ENCODE results near the gene ZNF138. TPM values are rescaled to one million over a fixed set of nuclear protein-coding genes. Genes with fewer than 3 reads are reported as not detected.
"Not testable (repeated sequence)": the region's sequence is repeated elsewhere in the genome, so short reads cannot be mapped to it uniquely, and the experiment has no call there.

The ZNF138 gene
- total and polyA plus RNA-seq, 8 donors, result 3.0 to 4.5 (median 3.6) TPM

DNA sequence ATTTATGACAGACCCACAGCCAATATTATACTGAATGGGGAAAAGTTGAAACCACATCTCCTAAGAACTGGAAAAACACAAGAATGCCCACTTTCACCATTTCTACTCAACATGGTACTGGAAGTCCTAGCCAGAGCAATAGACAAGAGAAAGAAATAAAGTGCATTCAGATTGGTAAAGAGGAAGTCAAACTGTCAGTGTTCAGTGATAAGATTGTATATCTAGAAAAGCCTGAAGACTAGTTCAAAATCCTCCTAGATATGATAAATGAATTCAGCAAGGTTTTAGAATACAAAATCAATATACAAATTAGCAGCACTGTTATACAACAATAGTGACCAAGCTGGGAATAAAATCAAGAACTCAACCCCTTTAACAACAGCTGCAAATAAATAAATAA is 6.9 kb upstream of the ZNF138 start:
- Histone ChIP-seq H3K27me3 (no peaks in the 10 kb centered on the region), H3K4me1 (no peaks in the 10 kb centered on the region), H3K27ac (no peak overlapping the region), H3K36me3 (no peaks in the 10 kb centered on the region), H3K4me3 (no peak overlapping the region), H3K9me3 (no peaks in the 10 kb centered on the region)
- FAIRE-seq (no peak), ATAC-seq (no peak), DNase-seq (no peak)
- no peak for TF ChIP-seq CTCF (IDR thresholded peaks at IDR 0.05)
- intact Hi-C loops (cut with DNase I), result no loop called here

- H3K36me3 ChIP-seq; ATAC-seq; H3K9me3 ChIP-seq; H3K27me3 ChIP-seq; DNase-seq; H3K27ac ChIP-seq; H3K4me3 ChIP-seq; FAIRE-seq; H3K4me1 ChIP-seq; intact Hi-C loops (cut with DNase I): not testable (repeated sequence)
- WGBS, 2 donors, result 45 to 46% methylated on average over 11 of the region's 11 CpGs
Observed at GRCh38 chr7:64789241-64789640, 5.0 kb upstream of the ZNF138 start.

GRCh38 chr7:64793106-64793755 is 997 bp upstream of the ZNF138 start:
- Histone ChIP-seq H3K27ac (no peak overlapping the region), H3K36me3 (no peaks in the 10 kb centered on the region), H3K9me3 (no peaks in the 10 kb centered on the region), H3K27me3 (no peaks in the 10 kb centered on the region), H3K4me1 (peaks cover 8 to 11% (median 8%) of the 10 kb centered on the region in 3 donors), H3K4me3 (no peak overlapping the region)
- no peak for ATAC-seq
- 84 to 90% methylated on average over 4 of the region's 4 CpGs for WGBS, 2 donors
- no peak for DNase-seq
- TF ChIP-seq CTCF (IDR thresholded peaks at IDR 0.05), result no peak
- FAIRE-seq, result no peak
- intact Hi-C loops (cut with DNase I), result no loop called here

GRCh38 chr7:64795176-64795575 is 948 bp downstream of the ZNF138 start:
- WGBS, 2 donors, result 4 to 7% methylated on average over 1 of the region's 1 CpG
- DNase-seq (no peak), FAIRE-seq (no peak), ATAC-seq (no peak)
- TF ChIP-seq CTCF (IDR thresholded peaks at IDR 0.05), result no peak
- peaks cover 0 to 7% (median 0%) of the 10 kb centered on the region in 3 donors for H3K36me3 ChIP-seq
- peaks cover 8 to 11% (median 8%) of the 10 kb centered on the region in 3 donors for H3K4me1 ChIP-seq
- peak overlapping the region in 3 of 4 donors; percentile 71 to 88 (median 87) for H3K4me3 ChIP-seq
- H3K9me3 ChIP-seq, result no peaks in the 10 kb centered on the region
- peak overlapping the region in 1 of 4 donors; percentile 83 for H3K27ac ChIP-seq
- intact Hi-C loops (cut with DNase I), result no loop called here
- no peaks in the 10 kb centered on the region for H3K27me3 ChIP-seq

DNA sequence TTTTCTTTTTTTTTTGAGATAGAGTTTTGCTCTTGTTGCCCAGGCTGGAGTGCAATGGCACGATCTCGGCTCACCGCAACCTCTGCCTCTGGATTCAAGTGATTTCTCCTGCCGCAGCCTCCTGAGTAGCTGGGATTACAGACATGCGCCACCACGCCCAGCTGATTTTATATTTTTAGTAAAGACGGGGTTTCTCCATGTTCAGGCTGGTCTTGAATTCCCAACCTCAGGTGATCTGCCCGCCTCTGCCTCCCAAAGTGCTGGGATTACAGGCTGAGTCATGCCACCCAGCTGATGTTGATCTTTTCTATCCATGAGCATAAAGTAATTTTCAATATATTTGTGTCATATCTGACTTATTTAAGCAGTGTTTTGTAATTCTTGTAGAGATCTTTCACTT is 4.9 kb downstream of the ZNF138 start:
- FAIRE-seq; H3K9me3 ChIP-seq; H3K4me3 ChIP-seq; H3K27ac ChIP-seq; H3K27me3 ChIP-seq; DNase-seq; ATAC-seq; intact Hi-C loops (cut with DNase I); H3K36me3 ChIP-seq: not testable (repeated sequence)
- WGBS, 2 donors, result 97% methylated on average over 8 of the region's 8 CpGs
- peaks cover 8 to 11% (median 8%) of the 10 kb centered on the region in 3 donors for H3K4me1 ChIP-seq

DNA sequence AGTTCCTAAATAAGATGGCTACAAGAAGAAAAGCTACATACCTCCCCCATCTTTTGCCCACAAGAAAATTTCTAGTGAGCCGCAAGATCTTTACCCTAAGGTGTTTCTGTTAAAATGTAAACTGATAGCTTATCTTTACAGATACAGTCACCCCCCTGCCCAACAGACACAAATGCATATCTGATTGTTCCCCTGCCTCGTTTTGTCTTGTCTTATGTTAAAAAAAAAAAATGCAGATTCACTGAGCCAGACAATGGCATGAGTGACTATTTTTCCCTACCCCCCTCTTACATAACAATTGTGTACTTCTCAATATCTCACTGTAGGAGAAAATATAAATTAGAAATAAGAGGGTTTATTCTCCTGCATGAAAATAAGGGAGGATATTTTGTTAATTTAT is 8.5 kb downstream of the ZNF138 start:
- DNase-seq (no peak), ATAC-seq (no peak), FAIRE-seq (no peak)
- Histone ChIP-seq H3K4me1 (no peaks in the 10 kb centered on the region), H3K36me3 (peaks cover 0 to 7% (median 0%) of the 10 kb centered on the region in 3 donors), H3K27me3 (no peaks in the 10 kb centered on the region), H3K4me3 (no peak overlapping the region), H3K27ac (no peak overlapping the region), H3K9me3 (no peaks in the 10 kb centered on the region)
- TF ChIP-seq CTCF (IDR thresholded peaks at IDR 0.05), result no peak
- intact Hi-C loops (cut with DNase I), result no loop called here
- WGBS, 2 donors, result 56 to 60% methylated on average over 2 of the region's 2 CpGs

Measured in pancreas (tissue), 10 donors.